ENCODE data around the gene PRRC2A. TPM values are rescaled to one million over a fixed set of nuclear protein-coding genes. Genes with fewer than 3 reads are reported as not detected.

Gene PRRC2A
- total RNA-seq, 4 donors from 2014 or later: 67.1 to 133 (median 126) TPM

DNA sequence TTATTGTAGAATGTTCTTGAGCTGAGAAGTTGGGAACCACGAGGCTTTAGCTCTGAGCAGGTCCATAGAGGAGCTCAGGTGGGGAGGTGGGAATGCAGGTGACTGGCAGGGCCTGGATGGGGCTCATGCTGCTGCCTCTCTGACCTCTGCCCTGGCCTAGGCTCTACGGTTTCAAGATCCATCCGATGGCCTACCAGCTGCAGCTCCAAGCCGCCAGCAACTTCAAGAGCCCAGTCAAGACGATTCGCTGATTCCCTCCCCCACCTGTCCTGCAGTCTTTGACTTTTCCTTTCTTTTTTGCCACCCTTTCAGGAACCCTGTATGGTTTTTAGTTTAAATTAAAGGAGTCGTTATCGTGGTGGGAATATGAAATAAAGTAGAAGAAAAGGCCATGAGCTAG lies 49.2 kb downstream of the PRRC2A start, which contains the start of gene LY6G5B:
Gene LY6G5B, plus strand, starts transcription at position 301 of the 400 bp plus-strand sequence. CDS start 975 bp downstream, outside the sequence.
- TF ChIP-seq POLR2A (IDR thresholded peaks at IDR 0.05): no peak
- TF ChIP-seq, protein P1, sequence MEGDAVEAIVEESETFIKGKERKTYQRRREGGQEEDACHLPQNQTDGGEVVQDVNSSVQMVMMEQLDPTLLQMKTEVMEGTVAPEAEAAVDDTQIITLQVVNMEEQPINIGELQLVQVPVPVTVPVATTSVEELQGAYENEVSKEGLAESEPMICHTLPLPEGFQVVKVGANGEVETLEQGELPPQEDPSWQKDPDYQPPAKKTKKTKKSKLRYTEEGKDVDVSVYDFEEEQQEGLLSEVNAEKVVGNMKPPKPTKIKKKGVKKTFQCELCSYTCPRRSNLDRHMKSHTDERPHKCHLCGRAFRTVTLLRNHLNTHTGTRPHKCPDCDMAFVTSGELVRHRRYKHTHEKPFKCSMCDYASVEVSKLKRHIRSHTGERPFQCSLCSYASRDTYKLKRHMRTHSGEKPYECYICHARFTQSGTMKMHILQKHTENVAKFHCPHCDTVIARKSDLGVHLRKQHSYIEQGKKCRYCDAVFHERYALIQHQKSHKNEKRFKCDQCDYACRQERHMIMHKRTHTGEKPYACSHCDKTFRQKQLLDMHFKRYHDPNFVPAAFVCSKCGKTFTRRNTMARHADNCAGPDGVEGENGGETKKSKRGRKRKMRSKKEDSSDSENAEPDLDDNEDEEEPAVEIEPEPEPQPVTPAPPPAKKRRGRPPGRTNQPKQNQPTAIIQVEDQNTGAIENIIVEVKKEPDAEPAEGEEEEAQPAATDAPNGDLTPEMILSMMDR (IDR thresholded peaks at IDR 0.05): no peak
- Histone ChIP-seq H3K27ac (no peak within 1 kb of the TSS), H3K36me3 (peaks cover 0 to 66% (median 0%) of the 10 kb centered on the region in 3 donors), H3K27me3 (no peaks in the 10 kb centered on the region), H3K9me3 (no peaks in the 10 kb centered on the region), H3K4me3 (no peak within 1 kb of the TSS), H3K4me1 (peaks cover 0 to 12% (median 0%) of the 10 kb centered on the region in 4 donors)
- no peak for DNase-seq

DNA sequence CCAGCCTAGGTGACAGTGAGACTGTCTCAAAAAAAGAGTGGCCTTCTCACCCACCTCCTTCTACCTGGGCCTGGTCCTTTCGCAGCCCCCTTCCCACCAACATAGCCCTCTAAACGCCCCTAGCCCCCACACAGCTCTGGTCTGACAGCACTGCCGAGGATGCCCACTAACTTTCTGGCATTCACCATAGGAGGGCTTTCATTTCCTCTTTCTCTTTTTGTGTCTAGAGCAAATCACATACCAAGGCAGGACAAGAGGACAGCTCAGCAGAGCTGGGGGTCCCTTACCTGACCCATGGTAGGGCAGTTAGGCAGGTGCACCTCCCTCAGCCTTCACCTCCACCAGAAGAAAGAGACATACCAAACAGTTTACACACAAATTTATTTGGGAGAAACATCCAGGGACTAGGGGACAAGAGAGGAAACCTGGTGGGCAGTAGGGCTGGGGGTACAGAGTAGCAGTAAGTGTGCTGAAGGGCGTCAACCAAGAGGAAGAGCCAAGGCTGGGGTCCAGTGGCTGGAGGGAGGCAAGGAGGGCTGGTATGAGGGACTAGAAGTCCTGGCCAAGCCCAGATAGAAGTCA lies 55.9 kb downstream of the PRRC2A start:
- Histone ChIP-seq H3K27me3 (no peaks in the 10 kb centered on the region), H3K36me3 (peaks cover 0 to 20% (median 0%) of the 10 kb centered on the region in 3 donors), H3K4me1 (peaks cover 0 to 13% (median 2%) of the 10 kb centered on the region in 4 donors), H3K9me3 (no peaks in the 10 kb centered on the region), H3K27ac (no peak overlapping the region), H3K4me3 (no peak overlapping the region)
- DNase-seq: no peak
- TF ChIP-seq POLR2A (IDR thresholded peaks at IDR 0.05): no peak
- TF ChIP-seq, protein P1 (IDR thresholded peaks at IDR 0.05): no peak

DNA sequence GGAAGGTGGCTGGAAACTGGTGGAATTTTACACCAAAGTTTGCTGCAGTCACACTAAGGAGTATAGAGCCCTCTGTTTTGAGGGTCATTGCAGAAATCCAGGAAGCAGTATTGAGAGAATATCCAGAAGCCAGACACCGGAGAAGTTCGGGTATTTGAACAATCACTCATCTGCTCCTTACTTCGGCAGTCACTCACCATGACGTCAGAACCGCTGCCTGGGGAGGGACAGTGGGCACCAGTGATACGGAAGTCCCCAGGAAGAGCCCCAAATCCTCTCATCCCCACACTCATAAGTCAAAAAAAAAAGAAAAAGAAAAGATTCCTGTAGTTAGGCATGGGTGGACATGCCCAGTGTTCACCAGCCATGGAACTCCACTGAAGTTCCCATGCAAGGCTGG lies 56.4 kb downstream of the PRRC2A start:
- Histone ChIP-seq H3K9me3 (no peaks in the 10 kb centered on the region), H3K27me3 (no peaks in the 10 kb centered on the region), H3K36me3 (peaks cover 0 to 15% (median 0%) of the 10 kb centered on the region in 3 donors), H3K4me3 (no peak overlapping the region), H3K4me1 (peaks cover 0 to 18% (median 3%) of the 10 kb centered on the region in 4 donors), H3K27ac (no peak overlapping the region)
- TF ChIP-seq POLR2A (IDR thresholded peaks at IDR 0.05): no peak
- TF ChIP-seq, protein P1 (IDR thresholded peaks at IDR 0.05): no peak
- DNase-seq: no peak

DNA sequence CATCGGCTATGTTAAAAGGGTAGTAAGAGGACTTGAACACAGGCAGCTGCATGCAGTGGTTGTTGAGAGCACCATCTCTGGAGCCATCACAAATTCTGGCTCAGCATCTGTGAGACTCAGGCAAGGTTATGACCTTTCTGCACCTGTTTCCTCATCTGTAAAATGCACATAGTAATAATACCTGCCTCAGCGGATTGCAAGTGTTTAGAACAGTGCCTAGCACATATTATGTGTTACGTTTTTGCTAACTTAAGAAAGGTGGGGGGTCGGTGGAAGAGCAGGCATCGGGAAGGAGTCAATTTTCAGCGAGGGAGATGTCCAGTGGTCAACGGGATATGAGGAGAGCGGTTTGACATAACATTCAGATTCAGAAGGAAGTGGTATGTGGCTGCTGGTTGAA lies 57.4 kb downstream of the PRRC2A start:
- peaks cover 0 to 25% (median 3%) of the 10 kb centered on the region in 4 donors for H3K4me1 ChIP-seq
- H3K4me3 ChIP-seq: no peak overlapping the region
- TF ChIP-seq, protein P1 (IDR thresholded peaks at IDR 0.05): no peak
- no peak for TF ChIP-seq POLR2A (IDR thresholded peaks at IDR 0.05)
- no peaks in the 10 kb centered on the region for H3K27me3 ChIP-seq
- no peaks in the 10 kb centered on the region for H3K9me3 ChIP-seq
- H3K27ac ChIP-seq: no peak overlapping the region
- no peak for DNase-seq
- H3K36me3 ChIP-seq: peaks cover 0 to 4% (median 0%) of the 10 kb centered on the region in 3 donors

DNA sequence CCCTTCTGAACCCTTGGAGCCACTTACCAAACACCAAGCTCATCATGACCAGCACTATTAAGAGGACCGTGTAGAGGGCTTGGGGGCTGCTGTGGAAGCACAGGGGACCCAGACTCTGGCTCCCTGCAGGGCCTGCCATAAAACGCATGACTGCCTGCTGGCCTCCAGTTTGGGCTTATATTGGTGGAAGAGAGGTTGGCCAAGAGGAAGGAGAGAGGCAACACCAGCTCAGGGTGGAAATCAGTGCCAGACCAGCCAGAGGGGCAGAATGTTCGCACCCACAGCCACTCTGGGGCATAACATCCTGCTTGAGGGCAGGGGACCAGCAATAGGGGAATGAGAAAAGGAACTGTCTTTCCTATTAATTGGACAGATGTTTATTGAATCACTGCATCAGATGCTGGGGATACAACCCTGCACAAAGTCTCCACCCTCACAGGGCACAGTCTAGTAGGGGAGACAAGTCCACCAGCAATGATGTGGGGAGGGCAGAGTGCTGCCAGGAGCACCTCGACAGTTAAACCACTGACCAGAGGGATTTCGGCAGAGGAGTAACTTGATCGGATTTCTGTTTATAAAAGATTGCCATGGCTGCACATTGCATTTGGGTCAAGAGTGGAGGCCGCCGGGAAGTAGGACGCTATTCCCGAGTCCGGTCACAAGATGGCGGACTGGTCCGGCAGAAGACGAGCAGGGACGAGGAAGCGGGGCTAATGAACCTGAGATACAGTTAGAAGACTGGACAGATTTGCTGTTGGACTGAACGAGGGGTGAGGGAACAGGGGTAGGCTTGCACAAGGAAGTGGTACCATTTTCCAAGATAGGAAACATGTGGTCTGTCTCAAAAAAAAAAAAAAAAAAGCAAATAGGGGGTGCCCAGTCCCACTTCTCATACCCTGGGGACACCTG lies 60.0 kb downstream of the PRRC2A start, which contains the start of gene LY6G5C:
Gene LY6G5C, minus strand, starts transcription at position 842 of the 909 bp plus-strand sequence. Its CDS starts 694 bp downstream, at position 148.
- H3K36me3 ChIP-seq: no peaks in the 10 kb centered on the region
- H3K4me3 ChIP-seq: peak within 1 kb of the TSS; percentile 41 to 69 (median 60)
- H3K27ac ChIP-seq: peak within 1 kb of the TSS; percentile 59 to 77 (median 69)
- TF ChIP-seq, protein P1 (IDR thresholded peaks at IDR 0.05): peak; percentile 47 to 88 (median 82)
- peak in 1 of 2 donors; percentile 17 for TF ChIP-seq POLR2A (IDR thresholded peaks at IDR 0.05)
- no peaks in the 10 kb centered on the region for H3K27me3 ChIP-seq
- H3K4me1 ChIP-seq: peaks cover 0 to 25% (median 3%) of the 10 kb centered on the region in 4 donors
- no peaks in the 10 kb centered on the region for H3K9me3 ChIP-seq
- peak; percentile 78 to 92 (median 83) for DNase-seq
